ENCODE measurements around the gene ABCA2.

The ABCA2 gene

DNA sequence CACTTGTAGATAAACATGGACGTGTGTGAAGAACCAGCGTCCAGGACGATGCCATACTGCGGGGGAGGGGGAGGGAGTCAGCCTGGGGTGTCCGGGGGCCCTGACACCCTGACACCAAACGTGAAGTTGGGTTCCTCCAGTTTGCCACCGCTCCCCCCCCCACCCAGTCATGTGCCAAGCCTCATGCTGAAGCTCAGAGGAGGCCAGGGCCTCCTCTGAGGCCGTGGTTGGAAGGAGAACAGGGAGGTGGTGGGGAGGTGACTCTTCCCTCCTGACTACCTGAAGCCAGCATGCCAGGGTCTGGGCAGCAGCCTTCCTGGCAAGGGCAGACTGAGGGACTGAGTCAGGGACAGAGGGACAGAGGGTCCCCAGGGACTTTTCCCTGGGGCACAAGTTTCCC is 24.3 kb upstream of the ABCA2 start:
- TF ChIP-seq, protein P1, sequence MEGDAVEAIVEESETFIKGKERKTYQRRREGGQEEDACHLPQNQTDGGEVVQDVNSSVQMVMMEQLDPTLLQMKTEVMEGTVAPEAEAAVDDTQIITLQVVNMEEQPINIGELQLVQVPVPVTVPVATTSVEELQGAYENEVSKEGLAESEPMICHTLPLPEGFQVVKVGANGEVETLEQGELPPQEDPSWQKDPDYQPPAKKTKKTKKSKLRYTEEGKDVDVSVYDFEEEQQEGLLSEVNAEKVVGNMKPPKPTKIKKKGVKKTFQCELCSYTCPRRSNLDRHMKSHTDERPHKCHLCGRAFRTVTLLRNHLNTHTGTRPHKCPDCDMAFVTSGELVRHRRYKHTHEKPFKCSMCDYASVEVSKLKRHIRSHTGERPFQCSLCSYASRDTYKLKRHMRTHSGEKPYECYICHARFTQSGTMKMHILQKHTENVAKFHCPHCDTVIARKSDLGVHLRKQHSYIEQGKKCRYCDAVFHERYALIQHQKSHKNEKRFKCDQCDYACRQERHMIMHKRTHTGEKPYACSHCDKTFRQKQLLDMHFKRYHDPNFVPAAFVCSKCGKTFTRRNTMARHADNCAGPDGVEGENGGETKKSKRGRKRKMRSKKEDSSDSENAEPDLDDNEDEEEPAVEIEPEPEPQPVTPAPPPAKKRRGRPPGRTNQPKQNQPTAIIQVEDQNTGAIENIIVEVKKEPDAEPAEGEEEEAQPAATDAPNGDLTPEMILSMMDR (IDR thresholded peaks at IDR 0.05; ENCODE audit: control extremely low read depth, extremely low read depth, low read depth, missing control alignments) = no peak
- no peak for DNase-seq (ENCODE audit: extremely low spot score)
- ChIA-PET CTCF (interaction anchor here (0.6 to 1.5 kb wide), 7 partner anchors 8 to 259 kb away, joined by 3 to 12 read pairs (median 11); no protein-coding TSS in a partner anchor), POLR2A (no interaction called here)

GRCh38 chr9:137051145-137051724 is 23.2 kb upstream of the ABCA2 start:
- no peak for DNase-seq (ENCODE audit: extremely low spot score)
- TF ChIP-seq, protein P1 (IDR thresholded peaks at IDR 0.05; ENCODE audit: control extremely low read depth, extremely low read depth, low read depth, missing control alignments) = no peak
- ChIA-PET POLR2A (no interaction called here), CTCF (interaction anchor here (5.7 to 6.1 kb wide), 2 partner anchors 15 to 17 kb away, joined by 68 to 115 read pairs; partner anchors contain the start of gene SAPCD2)

GRCh38 chr9:137050570-137050969 is 22.5 kb upstream of the ABCA2 start:
- ChIA-PET POLR2A (no interaction called here), CTCF (interaction anchor here (5.7 to 6.1 kb wide), 2 partner anchors 14 to 18 kb away, joined by 68 to 115 read pairs; partner anchors contain the start of gene SAPCD2)
- TF ChIP-seq, protein P1 (IDR thresholded peaks at IDR 0.05; ENCODE audit: control extremely low read depth, extremely low read depth, low read depth, missing control alignments) = no peak
- DNase-seq (ENCODE audit: extremely low spot score) = no peak

DNA sequence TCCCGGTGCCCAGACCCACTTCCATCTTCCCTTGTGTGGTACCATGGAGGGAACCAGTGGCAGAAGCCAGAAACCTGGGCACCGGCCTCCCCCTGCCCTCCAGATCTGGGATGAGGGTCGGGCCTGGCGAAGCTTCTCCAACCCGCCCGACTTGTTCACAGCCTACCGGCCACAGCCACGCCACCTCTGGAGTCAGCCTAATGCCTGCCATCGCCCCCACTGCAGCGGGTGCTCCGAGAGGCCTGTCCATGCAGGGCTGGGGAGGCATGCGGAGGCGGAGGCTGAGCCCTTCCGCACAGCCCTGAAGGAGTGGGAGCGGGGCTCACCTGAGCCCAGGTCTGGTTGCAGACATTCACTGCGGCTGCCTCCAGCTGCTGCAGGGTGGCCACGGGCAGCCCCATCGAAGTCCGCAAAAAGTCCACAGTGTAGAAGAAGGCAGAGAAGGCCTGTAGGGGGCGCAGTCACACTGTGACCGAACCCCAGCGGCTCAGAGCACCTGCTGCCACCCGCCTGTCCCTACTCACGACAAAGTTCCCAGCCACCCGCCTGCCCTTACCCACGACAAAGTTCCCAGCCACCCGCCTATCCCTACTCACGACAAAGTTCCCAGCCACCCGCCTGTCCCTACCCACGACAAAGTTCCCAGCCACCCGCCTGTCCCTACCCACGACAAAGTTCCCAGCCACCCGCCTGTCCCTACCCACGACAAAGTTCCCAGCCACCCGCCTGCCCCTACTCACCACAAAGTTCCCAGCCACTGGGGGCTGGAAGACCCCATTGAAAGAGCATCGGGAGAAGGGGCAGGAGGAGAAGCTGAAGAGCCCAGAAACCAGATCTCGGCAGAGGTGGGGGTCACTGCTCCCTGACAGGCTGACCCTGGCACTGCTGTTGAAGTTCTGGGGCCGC is 21.8 kb upstream of the ABCA2 start:
- CTCF ChIA-PET = interaction anchor here (1.1 to 6.1 kb wide), 4 partner anchors 14 to 187 kb away, joined by 3 to 115 read pairs (median 36); partner anchors contain the start of genes FUT7 and SAPCD2
- TF ChIP-seq, protein P1 (IDR thresholded peaks at IDR 0.05; ENCODE audit: control extremely low read depth, extremely low read depth, low read depth, missing control alignments) = peak; percentile 36
- peak; percentile 70 for DNase-seq (ENCODE audit: extremely low spot score)
- POLR2A ChIA-PET = no interaction called here

GRCh38 chr9:137048655-137049543 is 20.9 kb upstream of the ABCA2 start:
- TF ChIP-seq, protein P1 (IDR thresholded peaks at IDR 0.05; ENCODE audit: control extremely low read depth, extremely low read depth, low read depth, missing control alignments) = no peak
- ChIA-PET POLR2A (interaction anchor here (1.1 kb wide), 1 partner anchor 192 kb away, joined by 3 read pairs; the partner anchor contains the start of gene TUBB4B), CTCF (interaction anchor here (0.6 to 6.1 kb wide), 6 partner anchors 13 to 188 kb away, joined by 3 to 115 read pairs (median 3); partner anchors contain the start of genes FUT7 and SAPCD2)
- no peak for DNase-seq (ENCODE audit: extremely low spot score)
